SK-N-SH treated with all-trans-retinoic acid at 6 μM for 48 hours (cell line): ENCODE measurements around the gene PRRG1.

Experiments used
- ATAC-seq: fragments of 200-7000 bp; cut with Tn5 transposase; 3 replicates; pipeline ENCODE4 v1.9.1; 2020; ENCODE audit warnings: mild to moderate bottlenecking, moderate library complexity
- ARNTL ChIP-seq: fragments of 450-650 bp; formaldehyde crosslinking; IDR thresholded peaks from 2 replicates; pipeline ENCODE4 v1.5.0; 2020; ENCODE audit warnings: low read depth, mild to moderate bottlenecking, moderate library complexity, borderline replicate concordance
- BACH2 ChIP-seq: fragments of 250-450 bp; sonication (Bioruptor Pico); IDR thresholded peaks from 2 replicates; pipeline ENCODE4 v1.9.0; 2021; ENCODE audit warnings: mild to moderate bottlenecking, borderline replicate concordance
- CSDC2 ChIP-seq: fragments of 250-450 bp; sonication (Bioruptor Pico); IDR thresholded peaks from 2 replicates; pipeline ENCODE4 v1.5.0; 2020; ENCODE audit warnings: mild to moderate bottlenecking, moderate library complexity
- CSRNP3 ChIP-seq: fragments of 250-450 bp; sonication (Bioruptor Pico); IDR thresholded peaks from 2 replicates; pipeline ENCODE4 v1.5.1; 2021; ENCODE audit warnings: mild to moderate bottlenecking, moderate library complexity
- ESRRG ChIP-seq: fragments of 250-450 bp; sonication (Bioruptor Pico); IDR thresholded peaks from 2 replicates; pipeline ENCODE4 v1.6.1; 2021; ENCODE audit warnings: mild to moderate bottlenecking
- ISL1 ChIP-seq: fragments of 250-450 bp; sonication (Bioruptor Pico); IDR thresholded peaks from 2 replicates; pipeline ENCODE4 v2.1.2; 2022; ENCODE audit warnings: mild to moderate bottlenecking, moderate library complexity
- POU6F1 ChIP-seq: fragments of 250-450 bp; sonication (Bioruptor Pico); IDR thresholded peaks from 2 replicates; pipeline ENCODE4 v1.8.0; 2021; ENCODE audit warnings: low read depth, mild to moderate bottlenecking, moderate library complexity, borderline replicate concordance
- SNAI2 ChIP-seq: fragments of 250-450 bp; sonication (Bioruptor Pico); IDR thresholded peaks from 2 replicates; pipeline ENCODE4 v1.5.0; 2020; ENCODE audit warnings: mild to moderate bottlenecking, moderate library complexity
- TCF4 ChIP-seq: fragments of 250-450 bp; sonication (Bioruptor Pico); IDR thresholded peaks from 2 replicates; pipeline ENCODE4 v1.8.0; 2021; ENCODE audit warnings: mild to moderate bottlenecking, moderate library complexity, borderline replicate concordance
- TOX ChIP-seq: fragments of 250-450 bp; sonication (Bioruptor Pico); IDR thresholded peaks from 2 replicates; pipeline ENCODE4 v1.8.0; 2021; ENCODE audit warnings: mild to moderate bottlenecking, moderate library complexity, borderline replicate concordance
- ZC3H10 ChIP-seq: fragments of 250-450 bp; sonication (Bioruptor Pico); IDR thresholded peaks from 2 replicates; pipeline ENCODE4 v1.5.1; 2021; ENCODE audit warnings: mild to moderate bottlenecking, moderate library complexity
- ZFP3 ChIP-seq: fragments of 250-450 bp; sonication (Bioruptor Pico); IDR thresholded peaks from 2 replicates; pipeline ENCODE4 v1.5.0; 2020; ENCODE audit warnings: mild to moderate bottlenecking, moderate library complexity
- ZNF565 ChIP-seq: fragments of 450-650 bp; formaldehyde crosslinking; conservative IDR thresholded peaks from 2 replicates; pipeline ENCODE4 v1.5.0; 2020; ENCODE audit warnings: low read depth, mild to moderate bottlenecking, moderate library complexity
- ZNF70 ChIP-seq: fragments of 450-650 bp; formaldehyde crosslinking; IDR thresholded peaks from 2 replicates; pipeline ENCODE4 v1.5.0; 2020; ENCODE audit warnings: mild to moderate bottlenecking, moderate library complexity
- ZNF8 ChIP-seq: fragments of 450-650 bp; formaldehyde crosslinking; IDR thresholded peaks from 2 replicates; pipeline ENCODE4 v1.5.0; 2020; ENCODE audit warnings: mild to moderate bottlenecking, moderate library complexity
- TF ChIP-seq, protein P1 (sequence below): fragments of 250-450 bp; sonication (Bioruptor Pico); IDR thresholded peaks from 2 replicates; pipeline ENCODE4 v1.5.0; 2020; ENCODE audit warnings: mild to moderate bottlenecking, moderate library complexity
- TF ChIP-seq, protein P2 (sequence below): fragments of 250-450 bp; sonication (Bioruptor Pico); IDR thresholded peaks from 2 replicates; pipeline ENCODE4 v1.8.0; 2020; ENCODE audit warnings: mild to moderate bottlenecking, moderate library complexity, borderline replicate concordance
- TF ChIP-seq, protein P3 (sequence below): fragments of 250-450 bp; sonication (Bioruptor Pico); IDR thresholded peaks from 2 replicates; pipeline ENCODE4 v1.5.1; 2020; ENCODE audit warnings: low read depth, mild to moderate bottlenecking, moderate library complexity

Gene PRRG1

GRCh38 chrX:37361596-37361995, 12.4 kb downstream of the PRRG1 start:
- ATAC-seq = no peak
- TF ChIP-seq CSDC2 (CRISPR knock-in tag) (no peak), ZC3H10 (CRISPR knock-in tag) (no peak), ZNF8 (CRISPR knock-in tag) (no peak), CSRNP3 (CRISPR knock-in tag) (no peak), ESRRG (no peak), BACH2 (no peak), ZNF565 (no peak), ARNTL (CRISPR knock-in tag) (no peak), POU6F1 (CRISPR knock-in tag) (no peak), TOX (CRISPR knock-in tag) (no peak), ZFP3 (no peak), ISL1 (CRISPR knock-in tag) (no peak), SNAI2 (CRISPR knock-in tag) (no peak)
- TF ChIP-seq, protein P1, sequence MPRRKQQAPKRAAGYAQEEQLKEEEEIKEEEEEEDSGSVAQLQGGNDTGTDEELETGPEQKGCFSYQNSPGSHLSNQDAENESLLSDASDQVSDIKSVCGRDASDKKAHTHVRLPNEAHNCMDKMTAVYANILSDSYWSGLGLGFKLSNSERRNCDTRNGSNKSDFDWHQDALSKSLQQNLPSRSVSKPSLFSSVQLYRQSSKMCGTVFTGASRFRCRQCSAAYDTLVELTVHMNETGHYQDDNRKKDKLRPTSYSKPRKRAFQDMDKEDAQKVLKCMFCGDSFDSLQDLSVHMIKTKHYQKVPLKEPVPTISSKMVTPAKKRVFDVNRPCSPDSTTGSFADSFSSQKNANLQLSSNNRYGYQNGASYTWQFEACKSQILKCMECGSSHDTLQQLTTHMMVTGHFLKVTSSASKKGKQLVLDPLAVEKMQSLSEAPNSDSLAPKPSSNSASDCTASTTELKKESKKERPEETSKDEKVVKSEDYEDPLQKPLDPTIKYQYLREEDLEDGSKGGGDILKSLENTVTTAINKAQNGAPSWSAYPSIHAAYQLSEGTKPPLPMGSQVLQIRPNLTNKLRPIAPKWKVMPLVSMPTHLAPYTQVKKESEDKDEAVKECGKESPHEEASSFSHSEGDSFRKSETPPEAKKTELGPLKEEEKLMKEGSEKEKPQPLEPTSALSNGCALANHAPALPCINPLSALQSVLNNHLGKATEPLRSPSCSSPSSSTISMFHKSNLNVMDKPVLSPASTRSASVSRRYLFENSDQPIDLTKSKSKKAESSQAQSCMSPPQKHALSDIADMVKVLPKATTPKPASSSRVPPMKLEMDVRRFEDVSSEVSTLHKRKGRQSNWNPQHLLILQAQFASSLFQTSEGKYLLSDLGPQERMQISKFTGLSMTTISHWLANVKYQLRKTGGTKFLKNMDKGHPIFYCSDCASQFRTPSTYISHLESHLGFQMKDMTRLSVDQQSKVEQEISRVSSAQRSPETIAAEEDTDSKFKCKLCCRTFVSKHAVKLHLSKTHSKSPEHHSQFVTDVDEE (CRISPR knock-in tag) = no peak
- TF ChIP-seq, protein P2, sequence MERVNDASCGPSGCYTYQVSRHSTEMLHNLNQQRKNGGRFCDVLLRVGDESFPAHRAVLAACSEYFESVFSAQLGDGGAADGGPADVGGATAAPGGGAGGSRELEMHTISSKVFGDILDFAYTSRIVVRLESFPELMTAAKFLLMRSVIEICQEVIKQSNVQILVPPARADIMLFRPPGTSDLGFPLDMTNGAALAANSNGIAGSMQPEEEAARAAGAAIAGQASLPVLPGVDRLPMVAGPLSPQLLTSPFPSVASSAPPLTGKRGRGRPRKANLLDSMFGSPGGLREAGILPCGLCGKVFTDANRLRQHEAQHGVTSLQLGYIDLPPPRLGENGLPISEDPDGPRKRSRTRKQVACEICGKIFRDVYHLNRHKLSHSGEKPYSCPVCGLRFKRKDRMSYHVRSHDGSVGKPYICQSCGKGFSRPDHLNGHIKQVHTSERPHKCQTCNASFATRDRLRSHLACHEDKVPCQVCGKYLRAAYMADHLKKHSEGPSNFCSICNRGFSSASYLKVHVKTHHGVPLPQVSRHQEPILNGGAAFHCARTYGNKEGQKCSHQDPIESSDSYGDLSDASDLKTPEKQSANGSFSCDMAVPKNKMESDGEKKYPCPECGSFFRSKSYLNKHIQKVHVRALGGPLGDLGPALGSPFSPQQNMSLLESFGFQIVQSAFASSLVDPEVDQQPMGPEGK (CRISPR knock-in tag) = no peak

DNA sequence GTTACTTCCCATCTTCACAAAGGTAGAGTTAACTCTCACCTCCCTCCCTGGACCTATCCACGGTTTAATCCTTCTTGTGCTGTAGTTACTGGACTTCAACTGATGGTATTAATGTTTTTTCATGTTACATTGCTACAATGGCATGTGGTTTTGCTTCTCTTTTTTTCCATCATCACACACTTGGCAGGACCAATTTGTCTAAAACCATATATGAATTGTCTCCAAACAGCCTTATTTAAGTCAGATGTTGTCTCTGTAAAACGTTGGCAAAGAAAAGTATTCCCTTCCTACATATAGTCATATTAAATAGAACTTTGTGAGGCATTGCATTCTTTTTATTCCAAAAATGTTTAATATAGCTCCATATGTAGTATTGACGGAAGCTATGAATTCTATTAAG, 15.5 kb downstream of the PRRG1 start:
- no peak for ATAC-seq
- TF ChIP-seq TCF4 (CRISPR knock-in tag) (no peak), ARNTL (CRISPR knock-in tag) (no peak), ZFP3 (no peak), TOX (CRISPR knock-in tag) (no peak)
- TF ChIP-seq, all 23 proteins: peak for 0

- TF ChIP-seq ZC3H10 (CRISPR knock-in tag) (no peak), ZNF70 (no peak)
- TF ChIP-seq, protein P1 (CRISPR knock-in tag) = no peak
- TF ChIP-seq, protein P3, sequence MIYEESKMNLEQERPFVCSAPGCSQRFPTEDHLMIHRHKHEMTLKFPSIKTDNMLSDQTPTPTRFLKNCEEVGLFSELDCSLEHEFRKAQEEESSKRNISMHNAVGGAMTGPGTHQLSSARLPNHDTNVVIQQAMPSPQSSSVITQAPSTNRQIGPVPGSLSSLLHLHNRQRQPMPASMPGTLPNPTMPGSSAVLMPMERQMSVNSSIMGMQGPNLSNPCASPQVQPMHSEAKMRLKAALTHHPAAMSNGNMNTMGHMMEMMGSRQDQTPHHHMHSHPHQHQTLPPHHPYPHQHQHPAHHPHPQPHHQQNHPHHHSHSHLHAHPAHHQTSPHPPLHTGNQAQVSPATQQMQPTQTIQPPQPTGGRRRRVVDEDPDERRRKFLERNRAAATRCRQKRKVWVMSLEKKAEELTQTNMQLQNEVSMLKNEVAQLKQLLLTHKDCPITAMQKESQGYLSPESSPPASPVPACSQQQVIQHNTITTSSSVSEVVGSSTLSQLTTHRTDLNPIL (CRISPR knock-in tag) = no peak
- no peak for ATAC-seq
Measured at GRCh38 chrX:37367946-37368345, 18.8 kb downstream of the PRRG1 start.
